ENCODE results near the gene PRSS12. TPM values are rescaled to one million over a fixed set of nuclear protein-coding genes. Genes with fewer than 3 reads are reported as not detected.
"Not testable (repeated sequence)": the region's sequence is repeated elsewhere in the genome, so short reads cannot be mapped to it uniquely, and the experiment has no call there.

Gene PRSS12
- total RNA-seq, 1 donor from 2014 or later: 39.4 TPM

DNA sequence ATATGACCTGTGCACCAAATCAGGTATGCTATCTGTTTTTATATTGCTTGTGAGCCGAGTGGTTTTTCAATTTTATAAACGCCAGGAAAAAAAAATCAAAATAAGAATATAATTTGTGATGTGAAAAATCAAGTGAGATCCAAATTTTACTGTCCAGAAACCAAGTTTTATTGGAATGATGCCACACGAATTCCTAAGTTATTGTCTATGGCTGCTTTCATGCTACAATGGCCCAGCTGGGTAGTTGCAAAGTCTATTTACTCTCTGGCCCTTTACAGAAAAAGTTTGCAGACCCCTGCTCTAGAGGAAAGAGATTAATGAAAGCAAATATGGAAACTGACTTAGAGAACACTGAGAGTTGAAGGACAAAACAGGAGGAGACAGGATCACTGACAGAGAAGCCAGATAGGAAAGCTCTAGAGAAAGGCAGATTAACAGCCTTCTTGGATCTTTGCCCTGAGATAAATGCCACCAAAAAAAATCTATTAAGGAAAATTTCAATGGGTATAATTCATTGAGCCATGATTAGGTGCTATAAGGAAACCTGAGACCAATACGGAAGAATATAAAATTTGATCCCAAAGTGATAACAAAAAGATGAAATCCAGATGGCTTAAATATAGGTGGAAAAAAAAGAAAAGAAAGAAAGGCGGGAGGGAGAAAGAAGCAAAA, 29.8 kb downstream of the PRSS12 start:
- DNase-seq (ENCODE audit: low spot score): no peak

DNA sequence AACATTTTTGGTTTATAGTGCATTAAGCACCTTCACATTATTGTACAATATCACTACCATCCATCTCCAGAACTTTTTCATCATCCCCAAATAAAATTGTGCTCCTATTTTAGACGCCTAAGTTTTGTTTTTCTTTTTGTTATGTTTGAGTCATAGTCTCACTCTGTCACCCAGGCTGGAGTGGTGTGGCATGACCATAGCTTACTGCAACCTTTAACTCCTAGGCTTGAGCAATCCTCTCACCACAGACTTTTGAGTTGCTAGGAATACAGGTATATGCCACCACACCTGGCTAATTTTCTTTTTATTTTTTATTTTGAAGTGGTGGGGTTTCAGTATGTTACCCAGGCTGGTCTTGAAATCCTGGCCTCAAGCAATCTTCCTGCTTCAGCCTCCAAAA, 33.9 kb downstream of the PRSS12 start:
- no peak for DNase-seq (ENCODE audit: low spot score)

DNA sequence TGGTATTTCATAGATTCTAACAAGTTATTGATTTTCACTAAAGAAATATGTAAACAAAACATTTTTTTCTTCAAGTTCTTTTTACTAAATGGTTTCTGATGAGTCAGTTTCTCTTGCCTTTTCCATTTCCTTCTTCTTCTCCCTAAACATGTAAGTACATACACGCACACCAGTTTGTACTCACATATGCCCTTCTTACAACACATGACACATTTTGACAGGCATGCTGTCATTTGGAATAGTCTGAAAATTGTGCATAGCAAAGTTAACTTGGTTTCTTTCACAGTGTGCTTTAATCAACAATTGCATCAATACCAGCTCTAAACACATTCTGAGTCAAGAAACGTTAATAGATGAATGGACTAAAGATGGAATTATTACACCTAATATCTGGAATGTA, 35.1 kb downstream of the PRSS12 start:
- DNase-seq (ENCODE audit: low spot score): no peak

DNA sequence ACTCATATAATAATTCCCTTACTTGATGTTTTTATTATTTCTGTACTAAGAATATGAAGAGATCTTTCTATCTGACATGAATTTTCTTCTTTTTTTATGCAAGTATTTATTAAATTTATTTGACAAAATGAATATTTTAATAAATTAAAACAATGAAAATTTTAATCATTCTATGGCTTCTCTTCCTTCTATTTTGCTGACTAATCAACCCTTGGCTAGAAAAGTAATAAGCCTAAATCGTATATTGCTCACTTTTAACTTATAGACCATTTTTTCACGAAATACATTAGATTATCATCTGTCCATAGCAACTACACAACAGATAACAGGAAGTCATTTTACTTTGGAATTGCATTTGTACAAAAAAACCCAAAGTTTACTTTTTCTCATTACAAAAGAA, 38.6 kb downstream of the PRSS12 start:
- no peak for DNase-seq (ENCODE audit: low spot score)

DNA sequence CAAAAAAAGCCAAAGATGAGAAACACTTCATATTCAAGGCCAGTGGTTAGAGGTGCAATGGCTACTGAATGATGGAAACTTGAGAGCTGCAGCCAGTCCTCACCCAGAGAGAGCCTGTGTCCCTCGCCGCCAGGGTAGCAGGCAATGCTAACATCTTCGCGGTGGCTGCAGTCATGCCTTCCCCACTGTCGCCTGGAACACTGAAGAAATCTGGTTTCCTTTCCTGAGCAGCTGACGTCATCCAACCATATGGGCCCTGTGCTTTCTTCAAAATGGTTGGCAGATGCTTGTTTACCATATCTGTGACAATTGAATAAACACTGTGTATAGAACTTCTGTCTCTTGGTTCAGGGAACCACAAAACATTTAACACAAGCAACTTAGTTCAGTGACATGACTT, 39.7 kb downstream of the PRSS12 start:
- no peak for DNase-seq (ENCODE audit: low spot score)

DNA sequence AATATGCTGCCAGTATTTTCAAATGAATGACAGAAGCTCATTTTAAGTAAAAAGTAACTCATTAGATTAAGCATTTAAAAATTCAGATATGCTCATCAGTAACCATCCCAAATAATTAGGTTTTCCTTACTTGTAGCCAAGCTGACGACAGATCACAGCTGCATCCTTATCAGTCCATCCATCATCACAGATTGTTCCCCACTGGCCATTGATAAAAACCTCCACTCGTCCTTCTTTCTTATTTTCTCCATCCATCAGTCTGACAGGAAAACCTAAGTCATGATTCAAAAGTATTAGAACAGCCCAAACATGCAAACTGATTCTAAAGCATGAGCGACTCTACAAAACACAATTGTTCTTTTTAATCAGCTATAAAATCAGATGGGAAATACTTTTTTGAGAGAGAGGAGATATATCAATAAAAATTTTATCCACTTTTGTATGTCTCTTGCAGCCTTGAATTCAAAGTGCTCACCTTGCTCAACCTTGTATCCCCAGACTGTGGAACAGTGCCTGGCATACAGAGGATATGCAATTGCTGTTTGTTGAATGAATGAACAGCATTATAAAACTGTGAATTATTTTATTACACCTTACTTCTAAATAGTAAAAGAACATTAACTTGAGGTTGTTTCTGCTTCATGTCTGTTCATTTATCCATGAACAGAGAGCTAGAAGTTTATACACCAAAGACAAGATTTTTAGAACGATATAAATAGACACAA, 44.3 kb downstream of the PRSS12 start:
- DNase-seq (ENCODE audit: low spot score): no peak

DNA sequence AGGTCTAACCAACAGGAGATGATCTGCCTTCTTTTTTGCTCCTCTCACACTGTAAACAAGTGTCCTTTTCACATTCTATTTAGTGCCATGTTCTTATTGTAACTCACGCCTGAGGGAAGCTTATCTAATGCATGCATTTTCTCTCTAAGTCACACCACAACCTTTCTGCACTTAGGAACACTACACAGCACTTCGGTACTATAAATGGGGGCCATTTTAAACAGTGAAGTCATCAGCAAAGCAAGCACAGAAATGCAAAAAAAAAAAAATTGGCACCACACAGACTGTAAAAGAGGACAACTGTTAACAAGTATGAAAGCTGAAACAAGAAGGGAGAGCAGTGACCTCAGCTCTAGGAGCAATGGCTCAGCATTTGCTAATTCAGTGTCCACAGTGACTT, 45.2 kb downstream of the PRSS12 start:
- DNase-seq (ENCODE audit: low spot score): no peak

DNA sequence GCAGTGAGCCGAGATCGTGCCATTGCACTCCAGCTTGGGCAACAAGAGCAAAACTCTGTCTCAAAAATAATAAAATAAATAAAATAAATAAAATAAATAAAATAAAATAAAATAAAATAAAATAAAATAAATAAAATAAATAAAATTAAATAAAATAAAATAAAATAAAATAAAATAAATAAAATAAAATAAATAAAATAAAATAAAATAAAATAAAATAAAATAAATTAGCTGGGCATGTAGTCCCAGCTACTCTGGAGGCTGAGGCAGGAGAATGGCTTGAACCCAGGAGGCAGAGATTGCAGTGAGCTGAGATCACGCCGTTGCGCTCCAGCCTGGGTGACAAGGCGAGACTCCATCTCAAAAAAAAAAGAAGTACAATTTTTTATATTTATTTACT, 53.2 kb downstream of the PRSS12 start:
- not testable (repeated sequence) for DNase-seq (ENCODE audit: low spot score)

DNA sequence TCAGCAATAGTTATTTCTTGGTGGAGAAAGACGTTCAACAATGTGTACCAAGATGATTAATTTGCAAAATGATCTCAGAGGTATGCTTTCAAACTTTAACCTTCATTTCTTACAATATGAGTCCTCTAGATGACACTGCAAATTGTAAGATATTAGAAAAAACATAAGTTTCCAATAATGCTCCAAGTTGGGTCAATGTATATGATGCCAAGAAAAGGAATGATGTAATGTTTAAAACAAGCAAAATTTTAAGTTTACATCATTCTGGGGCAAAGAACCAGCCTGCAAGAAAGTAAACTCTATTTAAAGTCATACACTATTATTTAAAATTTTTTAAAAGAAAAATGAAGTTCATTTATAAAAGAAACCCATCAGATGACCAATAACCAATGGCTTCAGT, 56.1 kb downstream of the PRSS12 start:
- DNase-seq (ENCODE audit: low spot score): no peak

DNA sequence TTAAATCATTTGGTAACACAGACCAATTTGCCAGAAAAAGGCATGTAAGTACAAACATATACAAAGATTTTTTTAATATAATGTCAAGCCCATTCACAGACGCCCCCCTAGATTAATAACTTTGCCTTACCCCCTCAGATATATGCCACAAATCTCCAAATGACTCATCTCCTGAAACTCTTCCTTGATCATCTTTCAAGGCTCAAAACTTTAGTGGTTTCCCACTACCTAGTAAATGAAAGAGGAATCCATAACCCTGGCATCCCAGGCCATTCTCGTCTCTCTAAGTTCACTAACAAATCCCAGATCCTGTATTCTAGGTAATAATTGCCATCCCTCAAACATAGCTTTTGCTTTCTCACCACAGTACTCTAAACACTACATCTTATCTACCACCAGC, 61.9 kb downstream of the PRSS12 start:
- DNase-seq (ENCODE audit: low spot score): no peak

DNA sequence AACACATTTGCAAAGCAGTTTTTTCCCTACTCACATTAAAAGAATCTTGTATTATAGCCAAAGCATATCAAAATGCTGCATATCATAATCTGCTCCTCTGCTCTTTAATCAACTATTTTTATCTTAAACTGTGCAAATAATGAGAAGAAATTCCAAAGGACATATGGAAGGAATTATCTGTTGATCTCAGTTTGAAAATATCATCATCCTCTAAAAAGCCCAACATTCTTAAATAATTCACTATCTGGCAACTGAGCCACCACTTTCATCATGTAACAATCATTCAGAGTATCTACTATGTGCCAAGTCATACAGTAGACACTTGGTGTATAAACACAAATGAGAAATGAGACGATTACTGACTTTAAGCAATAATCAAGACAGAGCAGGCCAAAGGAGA, 63.0 kb downstream of the PRSS12 start:
- DNase-seq (ENCODE audit: low spot score): no peak

DNA sequence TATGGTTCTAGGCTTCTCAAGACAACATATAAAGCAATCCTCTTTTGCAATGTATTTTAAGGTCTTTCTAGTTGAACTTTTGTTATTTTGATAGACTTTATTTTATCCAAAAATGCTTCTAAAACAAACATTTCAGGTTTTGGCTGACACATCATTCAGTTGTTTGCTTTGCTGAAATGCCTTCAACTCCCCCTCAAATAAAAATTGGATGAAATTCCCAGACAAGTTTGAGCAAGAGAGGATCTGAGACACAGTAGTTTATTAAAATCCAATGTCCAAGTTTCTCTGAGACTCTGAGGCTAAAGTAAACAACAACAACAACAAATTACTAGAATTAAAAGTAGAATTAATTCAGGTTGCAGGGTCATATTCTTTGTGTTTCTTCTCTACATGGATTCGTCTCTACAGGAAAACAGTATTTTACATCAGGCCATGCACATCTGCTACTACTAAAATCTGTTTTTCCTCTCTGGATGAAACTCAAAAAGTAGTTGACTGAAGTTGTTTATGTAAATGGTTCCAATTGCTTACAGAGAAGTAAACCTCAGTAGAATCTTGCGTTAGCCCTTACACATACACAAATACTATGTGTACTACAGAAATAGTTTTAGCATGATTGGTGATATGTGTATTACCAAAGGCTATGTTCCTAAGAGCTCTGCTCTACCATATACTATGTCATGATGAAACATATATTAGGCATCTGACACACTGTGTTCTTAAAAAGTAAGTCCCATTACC, 64.9 kb downstream of the PRSS12 start:
- no peak for DNase-seq (ENCODE audit: low spot score)

DNA sequence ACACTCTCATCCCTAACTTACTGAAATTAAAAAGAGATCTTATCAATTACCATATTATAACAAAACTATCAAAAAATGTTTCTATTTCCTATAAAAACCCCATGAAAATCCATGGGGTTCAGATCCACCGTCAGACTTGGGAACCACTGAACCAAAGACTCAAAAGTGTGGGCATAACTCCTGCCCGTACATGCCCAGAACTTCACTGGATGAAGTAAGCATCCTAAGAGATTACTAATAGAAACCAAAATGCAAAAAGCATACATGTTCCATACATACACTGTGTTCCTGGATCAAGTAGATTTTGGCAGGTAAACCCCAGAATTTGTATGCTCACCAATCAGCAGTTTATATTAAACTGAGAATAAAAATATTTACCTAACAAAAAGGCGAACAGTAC, 66.1 kb downstream of the PRSS12 start:
- no peak for DNase-seq (ENCODE audit: low spot score)

DNA sequence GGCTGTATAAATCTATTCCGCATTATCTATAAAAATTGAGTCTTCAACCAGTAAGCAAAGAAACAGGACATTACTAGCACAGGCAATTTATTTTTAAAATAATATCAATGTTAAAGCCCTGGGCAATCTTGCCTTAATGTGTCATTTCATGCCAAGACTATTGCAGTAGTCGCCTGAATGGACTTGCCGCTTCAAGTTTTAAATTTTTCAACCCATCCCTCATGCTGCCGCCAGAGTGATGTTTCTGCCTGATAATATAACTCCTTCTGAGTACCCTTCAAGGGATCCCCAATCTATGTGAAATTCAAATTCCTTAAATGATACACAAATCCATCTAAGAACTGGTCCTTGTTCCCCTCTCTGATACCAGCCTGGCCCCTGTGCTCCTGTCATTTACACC, 66.9 kb downstream of the PRSS12 start:
- DNase-seq (ENCODE audit: low spot score): no peak

DNA sequence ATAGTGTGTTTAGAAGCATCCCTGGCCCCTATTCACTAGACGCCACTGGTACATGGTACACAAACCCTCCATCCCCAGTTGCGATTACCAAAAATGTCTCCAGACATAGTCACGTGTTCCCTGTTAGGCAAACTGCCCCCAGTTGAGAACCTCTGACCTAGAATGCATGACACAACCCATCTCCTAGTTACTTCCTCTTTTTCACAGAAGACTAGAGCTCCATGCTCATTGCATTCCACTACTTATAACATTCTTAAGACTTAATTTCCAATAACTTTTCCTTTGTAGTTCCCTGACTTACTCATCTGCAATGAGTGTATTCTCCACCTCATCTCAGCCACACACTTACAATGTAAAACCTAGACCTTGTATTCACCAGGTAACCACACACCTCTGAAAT, 68.6 kb downstream of the PRSS12 start:
- no peak for DNase-seq (ENCODE audit: low spot score)

DNA sequence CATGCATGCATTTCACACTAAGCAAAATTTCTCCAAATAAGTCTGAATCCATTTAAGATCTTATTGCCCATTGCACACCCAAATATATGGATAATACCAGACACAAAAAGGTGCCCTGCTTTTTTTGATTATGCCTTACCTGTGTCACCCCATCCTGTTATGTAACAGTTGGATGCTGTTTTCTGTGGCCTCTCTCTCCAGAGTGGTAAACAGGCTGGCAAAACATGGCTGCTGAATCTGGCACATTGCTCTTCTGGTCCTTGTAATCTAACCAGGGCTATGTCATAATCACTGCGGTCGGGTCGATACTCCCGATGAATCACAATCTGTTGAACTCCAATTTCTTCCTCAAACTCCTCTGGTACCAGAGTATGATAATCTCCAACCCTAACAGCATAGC, 70.1 kb downstream of the PRSS12 start:
- DNase-seq (ENCODE audit: low spot score): peak; percentile 75

DNA sequence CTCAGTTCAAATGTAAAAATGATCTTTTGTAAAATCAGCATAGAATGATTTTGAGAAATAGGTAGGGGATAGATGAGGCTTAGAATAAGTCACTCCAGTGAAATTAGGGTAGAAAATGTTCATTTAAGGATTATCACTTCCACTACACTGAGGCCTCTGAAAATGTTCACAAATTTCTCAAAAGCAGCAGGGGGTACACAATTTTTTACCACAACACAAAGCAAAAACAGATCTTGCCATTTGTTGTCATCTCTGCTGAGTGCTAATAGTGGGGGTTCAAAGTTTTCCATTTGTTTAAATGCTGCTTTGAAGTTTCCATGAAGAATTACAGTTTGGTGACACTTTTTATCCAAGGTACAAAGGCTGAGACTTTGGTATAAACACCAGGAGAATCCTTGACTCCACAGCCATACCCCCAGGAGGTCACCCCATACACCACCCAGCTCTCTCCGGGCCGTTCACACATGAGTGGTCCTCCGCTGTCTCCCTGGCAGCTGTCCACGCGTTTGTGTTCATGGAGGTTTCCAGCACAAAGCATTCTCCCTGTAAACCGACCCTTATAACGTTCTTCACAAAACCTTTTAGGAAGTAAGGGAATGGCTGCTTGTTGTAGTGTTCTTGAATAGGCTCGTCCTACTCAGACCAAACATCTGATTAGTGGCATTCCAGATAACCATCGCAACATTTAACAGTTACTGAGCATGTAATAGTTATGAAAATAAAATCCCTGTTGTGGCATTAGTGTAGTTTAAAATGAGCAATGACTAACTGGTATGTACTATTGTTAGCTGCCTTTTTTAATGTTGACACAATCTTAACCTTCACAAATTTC, 71.0 kb downstream of the PRSS12 start:
- DNase-seq (ENCODE audit: low spot score): no peak

DNA sequence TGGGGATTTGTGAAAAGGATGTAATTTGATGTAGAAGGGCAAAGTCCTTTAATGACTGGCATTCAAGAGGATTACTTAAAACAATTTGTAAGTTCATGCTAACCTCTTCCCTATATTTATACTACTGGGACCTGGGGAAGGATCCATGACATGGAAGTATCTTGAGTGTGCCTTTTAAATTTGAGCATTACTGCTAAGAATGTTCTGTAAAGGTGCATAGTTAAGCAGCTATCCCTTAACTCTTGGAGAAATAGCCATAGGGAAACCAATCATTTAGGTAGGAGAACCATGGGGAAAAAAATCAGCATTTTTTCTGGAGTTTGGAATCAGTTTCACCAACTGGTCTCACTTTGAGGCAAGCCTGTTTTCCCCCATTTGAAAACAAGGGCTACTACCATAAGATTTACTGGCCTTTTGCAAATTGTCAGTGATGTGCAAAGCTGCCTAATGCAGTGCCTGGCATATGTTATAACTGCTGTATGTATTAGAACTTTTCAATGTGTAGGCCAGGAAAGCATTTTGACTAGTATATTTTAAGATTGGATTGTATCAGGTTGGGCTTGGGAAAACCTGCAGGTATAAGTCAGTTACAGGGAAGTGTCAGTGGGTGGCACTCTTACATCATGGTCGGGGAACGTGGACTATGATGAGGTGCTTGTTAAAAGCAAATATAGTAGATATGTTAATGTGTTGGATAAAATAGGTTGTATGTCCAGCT, 72.1 kb downstream of the PRSS12 start:
- peak; percentile 67 for DNase-seq (ENCODE audit: low spot score)

DNA sequence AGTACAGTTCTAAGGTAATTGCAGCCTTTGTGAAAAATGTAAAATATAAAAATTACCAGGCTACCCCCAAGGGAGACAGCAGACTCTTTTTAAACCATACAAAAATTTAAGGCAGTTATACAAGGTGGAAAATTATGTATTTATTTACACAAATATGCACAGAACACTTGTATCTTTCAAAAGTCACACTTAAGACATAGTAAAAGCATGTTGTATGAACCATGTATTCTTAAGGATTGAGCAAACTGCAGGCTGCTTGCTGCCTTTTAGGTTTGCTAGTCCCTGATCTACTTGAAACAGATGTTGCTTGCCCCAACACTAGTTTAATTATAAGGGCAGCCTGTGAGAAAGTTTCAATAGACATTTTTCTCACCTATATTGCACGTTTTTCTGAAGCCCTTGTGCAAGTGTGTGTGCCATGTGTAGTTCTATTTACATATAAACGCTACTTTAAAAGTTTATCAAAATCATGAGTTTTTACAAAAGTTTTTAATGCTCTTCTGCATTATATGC, 72.8 kb downstream of the PRSS12 start:
- DNase-seq (ENCODE audit: low spot score): no peak

DNA sequence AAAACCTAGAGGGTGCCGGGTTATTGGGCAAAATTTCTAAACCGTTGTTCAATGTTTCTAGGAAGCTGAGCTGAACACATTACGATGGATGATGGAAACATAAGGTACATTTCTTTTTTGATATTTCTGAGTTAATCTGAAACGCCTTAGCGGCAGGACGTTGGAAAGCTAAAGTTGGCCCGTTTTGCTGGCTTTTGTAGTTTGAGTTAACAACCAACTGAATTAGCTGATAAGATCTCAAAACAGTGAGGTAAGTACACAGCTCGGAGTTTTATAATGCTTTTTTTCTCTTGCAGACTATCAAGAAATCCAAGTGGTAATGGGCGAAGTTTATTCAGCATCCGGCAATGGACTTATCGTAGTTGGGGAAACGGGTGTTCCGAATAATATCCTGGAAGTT, 73.5 kb downstream of the PRSS12 start:
- DNase-seq (ENCODE audit: low spot score): no peak
